Fibroblast of the conjunctiva (primary cell): ENCODE results near the gene SEMA7A.
"Not testable (repeated sequence)": the region's sequence is repeated elsewhere in the genome, so short reads cannot be mapped to it uniquely, and the experiment has no call there.

ENCODE experiments used
- DNase-seq: peaks from one replicate; pipeline ENCODE4 v3.0.0-alpha.2; 2010; ENCODE audit warnings: low read depth

Gene SEMA7A

GRCh38 chr15:74433592-74434262 is at the start of gene SEMA7A:
Gene SEMA7A, minus strand, starts transcription at chr15:74433958. Its CDS starts 40 bp downstream, at chr15:74433918.
- DNase-seq = peak; percentile 42

GRCh38 chr15:74482661-74483060 is 48.9 kb upstream of the SEMA7A start:
- DNase-seq = no peak

- not testable (repeated sequence) for DNase-seq
Observed at GRCh38 chr15:74480364-74480763, 46.6 kb upstream of the SEMA7A start.

GRCh38 chr15:74471621-74472020 is 37.9 kb upstream of the SEMA7A start:
- DNase-seq = not testable (repeated sequence)

GRCh38 chr15:74470631-74471395 is 37.1 kb upstream of the SEMA7A start:
- no peak for DNase-seq

- DNase-seq = no peak
Observed at GRCh38 chr15:74468341-74469032, 34.7 kb upstream of the SEMA7A start.

- DNase-seq = no peak
Observed at GRCh38 chr15:74466570-74466969, 32.8 kb upstream of the SEMA7A start.

- no peak for DNase-seq
Observed at GRCh38 chr15:74464897-74465296, 31.1 kb upstream of the SEMA7A start.

- no peak for DNase-seq
Observed at GRCh38 chr15:74464216-74464615, 30.5 kb upstream of the SEMA7A start.

GRCh38 chr15:74463634-74464033 is 29.9 kb upstream of the SEMA7A start:
- no peak for DNase-seq

- DNase-seq = no peak
Observed at GRCh38 chr15:74461847-74462511, 28.2 kb upstream of the SEMA7A start.

- DNase-seq = peak; percentile 88
Observed at GRCh38 chr15:74460871-74461846, 27.4 kb upstream of the SEMA7A start, which contains the start of gene UBL7. Gene UBL7, minus strand, starts transcription at chr15:74461160. Its CDS starts 2,293 bp downstream, at chr15:74458867.

GRCh38 chr15:74460298-74460697 is 26.5 kb upstream of the SEMA7A start:
- no peak for DNase-seq

- DNase-seq = not testable (repeated sequence)
Observed at GRCh38 chr15:74459798-74460197, 26.0 kb upstream of the SEMA7A start.

GRCh38 chr15:74458473-74458872 is 24.7 kb upstream of the SEMA7A start:
- no peak for DNase-seq

- not testable (repeated sequence) for DNase-seq
Observed at GRCh38 chr15:74457036-74457435, 23.3 kb upstream of the SEMA7A start.

- DNase-seq = no peak
Observed at GRCh38 chr15:74454764-74455500, 21.2 kb upstream of the SEMA7A start.

- no peak for DNase-seq
Observed at GRCh38 chr15:74453925-74454763, 20.4 kb upstream of the SEMA7A start.
